ENCODE data around the gene INVS.

DNA sequence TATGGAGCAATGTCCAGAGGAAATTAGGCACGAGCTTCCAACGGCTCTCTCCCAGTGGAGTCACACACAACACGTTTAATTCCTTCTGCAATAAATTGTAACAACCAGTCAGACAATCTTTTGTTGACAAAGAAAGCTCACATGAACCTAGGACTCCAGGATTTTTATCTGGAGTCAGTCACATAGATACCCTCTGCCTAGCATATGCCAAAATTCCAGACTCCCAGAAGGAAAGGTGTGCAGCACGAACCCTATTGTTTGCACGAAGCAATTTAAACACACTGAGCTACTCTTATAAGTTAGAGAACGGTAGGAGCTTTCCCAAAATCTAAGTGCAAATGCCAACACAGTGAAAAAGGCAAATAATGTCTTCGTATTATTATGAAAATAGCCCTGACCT lies 186.6 kb downstream of the INVS start:
- no peak for TF ChIP-seq POLR2A (IDR thresholded peaks at IDR 0.05; ENCODE audit: low read depth)
- no peak for TF ChIP-seq CTCF (IDR thresholded peaks at IDR 0.05)
- no peak for TF ChIP-seq POLR2AphosphoS5 (IDR thresholded peaks at IDR 0.05)
